A549 (cell line): Measurements from ENCODE around the gene CCL4. TPM values are rescaled to one million over a fixed set of nuclear protein-coding genes. Genes with fewer than 3 reads are reported as not detected.

Source experiments
- ATAC-seq, 2 experiments: fragments of 200-7000 bp in 1 of 2; fragments of >200 bp in 1 of 2; cut with Nextera tagmentation in 1 of 2; cut with Tn5 transposase in 1 of 2; 3 replicates each; pipeline versions ENCODE4 v1.8.0 to v1.9.1; 2018 to 2020; ENCODE audit warnings: mild to moderate bottlenecking in 1 of 2, moderate library complexity in 1 of 2
- CTCF ChIA-PET: fragments of 300-600 bp; sonication (Branson Sonifier 250); formaldehyde crosslinking; extraction: SDS; loops from one replicate; lab custom pipeline; 2021; ENCODE audit warnings: antibody characterized with exemption, inconsistent platforms; lab: Yijun Ruan, JAX
- POLR2A ChIA-PET: fragments of 350-600 bp; formaldehyde crosslinking; extraction: SDS; loops from one replicate; lab custom pipeline; 2021; ENCODE audit warnings: antibody characterized with exemption, inconsistent platforms; lab: Yijun Ruan, JAX
- DNase-seq, 2 experiments: peaks; one replicate each; pipeline versions ENCODE4 v3.0.0 to v3.0.0-alpha.2; 2011 to 2016; ENCODE audit warnings: low read depth in 1 of 2, low spot score in 1 of 2
- FAIRE-seq: peaks from 2 replicates; lab custom pipeline; 2011; peaks lifted over from hg19 to GRCh38; lab: Jason Lieb, UNC
- H3K27ac ChIP-seq, 2 experiments: fragments of >200 bp; sonication (Bioruptor Twin); formaldehyde crosslinking; 3 replicates each; pipeline ENCODE4 v1.5.1; 2016 to 2017
- H3K4me1 ChIP-seq: fragments of >200 bp; sonication (Bioruptor Twin); formaldehyde crosslinking; 3 replicates; pipeline ENCODE4 v1.6.1; 2016
- H3K4me2 ChIP-seq: fragments of >200 bp; sonication (Bioruptor Twin); formaldehyde crosslinking; 3 replicates; pipeline ENCODE4 v1.6.1; 2016
- H3K4me3 ChIP-seq: fragments of >200 bp; sonication (Bioruptor Twin); formaldehyde crosslinking; 3 replicates; pipeline ENCODE4 v1.5.1; 2016
- H3K9me3 ChIP-seq: fragments of >200 bp; sonication (Bioruptor Twin); formaldehyde crosslinking; 3 replicates; pipeline ENCODE4 v1.6.1; 2016
- BHLHE40 ChIP-seq: IDR thresholded peaks from 2 replicates; pipeline ENCODE4 v1.6.1; 2012; ENCODE audit warnings: low read depth, low read length, inconsistent platforms
- CBX8 ChIP-seq: fragments of 200-600 bp; sonication (generic); IDR thresholded peaks from 2 replicates; pipeline ENCODE4 v1.6.1; 2016
- CEBPB ChIP-seq, 2 experiments: fragments of >200 bp in 1 of 2; sonication (Bioruptor Twin) in 1 of 2; formaldehyde crosslinking in 1 of 2; IDR thresholded peaks; 2 replicates each; pipeline ENCODE4 v1.6.1; 2012 to 2016
- CHD4 ChIP-seq: fragments of 200-600 bp; sonication (generic); IDR thresholded peaks from 2 replicates; pipeline ENCODE4 v1.6.1; 2016; ENCODE audit warnings: antibody characterized with exemption, mild to moderate bottlenecking, borderline replicate concordance
- EHF ChIP-seq: fragments of 250-450 bp; sonication (Bioruptor Pico); IDR thresholded peaks from 2 replicates; pipeline ENCODE4 v1.5.0; 2020; ENCODE audit warnings: mild to moderate bottlenecking
- FOSL2 ChIP-seq, 2 experiments: fragments of 450-650 bp in 1 of 2; fragments of >200 bp in 1 of 2; sonication (Bioruptor Twin) in 1 of 2; formaldehyde crosslinking; IDR thresholded peaks; 2 replicates each; pipeline versions ENCODE4 v1.5.0 to v1.6.1; 2016 to 2020; ENCODE audit warnings: mild to moderate bottlenecking in 1 of 2, moderate library complexity in 1 of 2
- GATA3 ChIP-seq: IDR thresholded peaks from 2 replicates; pipeline ENCODE4 v1.6.1; 2012; ENCODE audit warnings: borderline replicate concordance
- HEYL ChIP-seq: fragments of 250-450 bp; sonication (Bioruptor Pico); IDR thresholded peaks from 2 replicates; pipeline ENCODE4 v1.8.0; 2021; ENCODE audit warnings: mild to moderate bottlenecking, moderate library complexity
- HOXA7 ChIP-seq: fragments of 250-450 bp; sonication (Bioruptor Pico); IDR thresholded peaks from 2 replicates; pipeline ENCODE4 v1.5.0; 2020; ENCODE audit warnings: mild to moderate bottlenecking, moderate library complexity
- KDM1A ChIP-seq: fragments of 200-600 bp; sonication (generic); IDR thresholded peaks from 2 replicates; pipeline ENCODE4 v1.6.1; 2016; ENCODE audit warnings: low read depth, mild to moderate bottlenecking
- KDM5A ChIP-seq: fragments of 200-600 bp; sonication (generic); IDR thresholded peaks from 2 replicates; pipeline ENCODE4 v1.6.1; 2016; ENCODE audit warnings: antibody characterized with exemption, mild to moderate bottlenecking
- MAFK ChIP-seq: fragments of 450-650 bp; IDR thresholded peaks from 2 replicates; pipeline ENCODE4 v1.6.1; 2014; ENCODE audit not compliant: partially characterized antibody
- MAZ ChIP-seq: fragments of 150-350 bp; IDR thresholded peaks from 2 replicates; pipeline ENCODE4 v1.6.1; 2014; ENCODE audit warnings: antibody characterized with exemption, low read depth, low read length, borderline replicate concordance
- NFE2L2 ChIP-seq: fragments of 150-350 bp; conservative IDR thresholded peaks from 2 replicates; pipeline ENCODE4 v1.6.1; 2014; ENCODE audit warnings: low read length
- NR3C1 ChIP-seq: fragments of >200 bp; sonication (Bioruptor Twin); formaldehyde crosslinking; IDR thresholded peaks from 3 replicates; pipeline ENCODE4 v1.6.1; 2017
- RAD21 ChIP-seq, 2 experiments: fragments of >200 bp in 1 of 2; sonication (Bioruptor Twin) in 1 of 2; formaldehyde crosslinking in 1 of 2; IDR thresholded peaks in 1 of 2; conservative IDR thresholded peaks in 1 of 2; 2 replicates in 1 of 2; 3 replicates in 1 of 2; pipeline ENCODE4 v1.6.1; 2012 to 2018; ENCODE audit warnings: inconsistent platforms in 1 of 2
- SMC3 ChIP-seq: fragments of >200 bp; sonication (Bioruptor Twin); formaldehyde crosslinking; IDR thresholded peaks from 3 replicates; pipeline ENCODE4 v1.6.1; 2018; ENCODE audit warnings: inconsistent platforms
- SREBF2 ChIP-seq: fragments of 450-650 bp; IDR thresholded peaks from 2 replicates; pipeline ENCODE4 v1.6.1; 2014; ENCODE audit warnings: mild to moderate bottlenecking, moderate library complexity
- ZC3H11A ChIP-seq: fragments of 450-650 bp; IDR thresholded peaks from 2 replicates; pipeline ENCODE4 v1.6.1; 2014; ENCODE audit warnings: antibody characterized with exemption, mild to moderate bottlenecking
- ZSCAN20 ChIP-seq: fragments of 250-450 bp; sonication (Bioruptor Pico); IDR thresholded peaks from 2 replicates; pipeline ENCODE4 v1.8.0; 2022; ENCODE audit warnings: mild to moderate bottlenecking, moderate library complexity
- WGBS: methylation state at CpG from one replicate; pipeline ENCODE4 v1.1.6; 2017; ENCODE audit errors: missing lambda C conversion rate; 5-methylcytosine and 5-hydroxymethylcytosine counted together
- polyA plus RNA-seq, 4 experiments: library from polyadenylated mRNA; depleted of rRNA in 3 of 4; stranded (reverse); fragments of >200 nt; fragmentation: RNase III in 1 of 4; extraction: RNeasy Plus Mini Kit Qiagen cat#74134 plus additional on column Dnase treatment in 1 of 4; gene quantifications; 2 replicates in 3 of 4; 3 replicates in 1 of 4; pipeline ENCODE4 v1.2.3, GENCODE V29; 2011 to 2017
- TF ChIP-seq, protein P1 (sequence below): fragments of >200 bp; sonication (Bioruptor Twin); formaldehyde crosslinking; IDR thresholded peaks from 3 replicates; pipeline ENCODE4 v1.6.1; 2016
- TF ChIP-seq, protein P2 (sequence below): fragments of 250-450 bp; sonication (Bioruptor Pico); IDR thresholded peaks from 2 replicates; pipeline ENCODE4 v1.5.0; 2020; ENCODE audit warnings: low read depth, mild to moderate bottlenecking, moderate library complexity
- TF ChIP-seq, protein P3 (sequence below): fragments of >200 bp; sonication (Bioruptor Twin); formaldehyde crosslinking; IDR thresholded peaks from 2 replicates; pipeline ENCODE4 v1.6.1; 2016
- TF ChIP-seq, protein P4 (sequence below): fragments of 150-350 bp; IDR thresholded peaks from 2 replicates; pipeline ENCODE4 v1.6.1; 2014; ENCODE audit warnings: low read depth, mild to moderate bottlenecking, low read length
- TF ChIP-seq, protein P5 (sequence below): fragments of 200-600 bp; sonication (generic); IDR thresholded peaks from 2 replicates; pipeline ENCODE4 v1.6.1; 2016; ENCODE audit warnings: antibody characterized with exemption, mild to moderate bottlenecking, moderate library complexity

The CCL4 gene
- polyA plus RNA-seq, 2 of the 4 experiments (the other 2 are of a cell fraction) = not detected

DNA sequence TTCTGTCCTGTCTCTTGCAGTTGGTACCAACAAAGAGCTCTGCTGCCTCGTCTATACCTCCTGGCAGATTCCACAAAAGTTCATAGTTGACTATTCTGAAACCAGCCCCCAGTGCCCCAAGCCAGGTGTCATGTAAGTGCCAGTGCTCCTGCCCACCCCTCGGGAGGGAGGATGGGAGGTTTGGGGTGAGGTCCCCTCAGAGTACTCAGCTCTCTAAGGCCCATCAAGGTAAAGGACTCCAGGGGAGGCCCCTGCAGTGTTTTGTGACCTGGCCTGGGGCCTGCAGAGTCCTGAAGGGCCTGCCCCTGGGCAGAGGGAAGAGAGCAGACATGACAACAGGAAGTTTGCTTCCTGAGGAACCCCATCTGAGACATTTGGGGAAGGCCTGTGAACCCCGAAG lies 33.2 kb upstream of the CCL4 start:
- TF ChIP-seq MAFK (no peak), MAZ (no peak), CBX8 (no peak), NR3C1 (no peak), RAD21 (conservative IDR thresholded peaks at IDR 0.05 in 1 of 2, IDR thresholded peaks at IDR 0.05 in 1 of 2) (no peak), HEYL (CRISPR knock-in tag) (no peak), FOSL2 (IDR thresholded peaks at IDR 0.05) (no peak), FOSL2 (CRISPR knock-in tag; IDR thresholded peaks at IDR 0.05) (no peak), KDM5A (no peak), HOXA7 (no peak), SREBF2 (no peak), CEBPB (IDR thresholded peaks at IDR 0.05) (no peak), NFE2L2 (no peak), SMC3 (no peak), GATA3 (no peak), KDM1A (no peak), ZSCAN20 (CRISPR knock-in tag) (no peak)
- TF ChIP-seq, protein P1, sequence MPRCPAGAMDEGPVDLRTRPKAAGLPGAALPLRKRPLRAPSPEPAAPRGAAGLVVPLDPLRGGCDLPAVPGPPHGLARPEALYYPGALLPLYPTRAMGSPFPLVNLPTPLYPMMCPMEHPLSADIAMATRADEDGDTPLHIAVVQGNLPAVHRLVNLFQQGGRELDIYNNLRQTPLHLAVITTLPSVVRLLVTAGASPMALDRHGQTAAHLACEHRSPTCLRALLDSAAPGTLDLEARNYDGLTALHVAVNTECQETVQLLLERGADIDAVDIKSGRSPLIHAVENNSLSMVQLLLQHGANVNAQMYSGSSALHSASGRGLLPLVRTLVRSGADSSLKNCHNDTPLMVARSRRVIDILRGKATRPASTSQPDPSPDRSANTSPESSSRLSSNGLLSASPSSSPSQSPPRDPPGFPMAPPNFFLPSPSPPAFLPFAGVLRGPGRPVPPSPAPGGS = no peak
- TF ChIP-seq, protein P2, sequence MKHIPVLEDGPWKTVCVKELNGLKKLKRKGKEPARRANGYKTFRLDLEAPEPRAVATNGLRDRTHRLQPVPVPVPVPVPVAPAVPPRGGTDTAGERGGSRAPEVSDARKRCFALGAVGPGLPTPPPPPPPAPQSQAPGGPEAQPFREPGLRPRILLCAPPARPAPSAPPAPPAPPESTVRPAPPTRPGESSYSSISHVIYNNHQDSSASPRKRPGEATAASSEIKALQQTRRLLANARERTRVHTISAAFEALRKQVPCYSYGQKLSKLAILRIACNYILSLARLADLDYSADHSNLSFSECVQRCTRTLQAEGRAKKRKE (CRISPR knock-in tag) = no peak
- no peaks in the 10 kb centered on the region for H3K4me1 ChIP-seq
- ATAC-seq = no peak
- H3K9me3 ChIP-seq = no peaks in the 10 kb centered on the region
- 13% methylated on average over 2 of the region's 3 CpGs for WGBS
- H3K4me3 ChIP-seq = no peak overlapping the region
- H3K27ac ChIP-seq = no peak overlapping the region
- ChIA-PET CTCF (interaction anchor here (0.8 to 1.4 kb wide), 2 partner anchors 9 to 78 kb away, joined by 3 to 4 read pairs; no protein-coding TSS in a partner anchor), POLR2A (no interaction called here)
- DNase-seq = no peak
- no peak overlapping the region for H3K4me2 ChIP-seq
- no peak for FAIRE-seq

DNA sequence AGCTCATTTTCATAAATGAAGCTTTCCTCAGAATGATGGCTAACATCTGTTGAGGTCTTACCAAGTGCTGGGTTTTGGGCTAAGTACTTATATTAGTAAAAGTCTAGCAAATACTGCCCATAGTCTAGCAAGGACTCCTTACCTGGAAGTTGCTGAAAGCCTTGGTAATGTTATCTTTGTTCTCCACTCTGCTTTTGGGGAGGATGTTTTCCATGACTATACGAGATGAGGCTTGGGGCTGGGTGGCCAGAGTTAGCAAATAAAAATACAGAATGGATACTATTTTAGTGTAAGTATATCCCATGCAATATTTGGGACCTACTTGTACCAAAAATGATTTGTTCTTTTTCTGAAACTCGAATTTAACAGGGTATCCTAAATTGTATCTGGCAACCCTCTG lies 31.9 kb upstream of the CCL4 start:
- TF ChIP-seq HEYL (CRISPR knock-in tag) (no peak), CHD4 (no peak), NFE2L2 (no peak), ZC3H11A (no peak), EHF (CRISPR knock-in tag) (no peak), BHLHE40 (no peak)
- TF ChIP-seq, protein P3, sequence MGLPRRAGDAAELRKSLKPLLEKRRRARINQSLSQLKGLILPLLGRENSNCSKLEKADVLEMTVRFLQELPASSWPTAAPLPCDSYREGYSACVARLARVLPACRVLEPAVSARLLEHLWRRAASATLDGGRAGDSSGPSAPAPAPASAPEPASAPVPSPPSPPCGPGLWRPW = no peak
- TF ChIP-seq, protein P2 (CRISPR knock-in tag) = no peak
- TF ChIP-seq, protein P4, sequence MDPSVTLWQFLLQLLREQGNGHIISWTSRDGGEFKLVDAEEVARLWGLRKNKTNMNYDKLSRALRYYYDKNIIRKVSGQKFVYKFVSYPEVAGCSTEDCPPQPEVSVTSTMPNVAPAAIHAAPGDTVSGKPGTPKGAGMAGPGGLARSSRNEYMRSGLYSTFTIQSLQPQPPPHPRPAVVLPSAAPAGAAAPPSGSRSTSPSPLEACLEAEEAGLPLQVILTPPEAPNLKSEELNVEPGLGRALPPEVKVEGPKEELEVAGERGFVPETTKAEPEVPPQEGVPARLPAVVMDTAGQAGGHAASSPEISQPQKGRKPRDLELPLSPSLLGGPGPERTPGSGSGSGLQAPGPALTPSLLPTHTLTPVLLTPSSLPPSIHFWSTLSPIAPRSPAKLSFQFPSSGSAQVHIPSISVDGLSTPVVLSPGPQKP = no peak
- TF ChIP-seq, protein P5, sequence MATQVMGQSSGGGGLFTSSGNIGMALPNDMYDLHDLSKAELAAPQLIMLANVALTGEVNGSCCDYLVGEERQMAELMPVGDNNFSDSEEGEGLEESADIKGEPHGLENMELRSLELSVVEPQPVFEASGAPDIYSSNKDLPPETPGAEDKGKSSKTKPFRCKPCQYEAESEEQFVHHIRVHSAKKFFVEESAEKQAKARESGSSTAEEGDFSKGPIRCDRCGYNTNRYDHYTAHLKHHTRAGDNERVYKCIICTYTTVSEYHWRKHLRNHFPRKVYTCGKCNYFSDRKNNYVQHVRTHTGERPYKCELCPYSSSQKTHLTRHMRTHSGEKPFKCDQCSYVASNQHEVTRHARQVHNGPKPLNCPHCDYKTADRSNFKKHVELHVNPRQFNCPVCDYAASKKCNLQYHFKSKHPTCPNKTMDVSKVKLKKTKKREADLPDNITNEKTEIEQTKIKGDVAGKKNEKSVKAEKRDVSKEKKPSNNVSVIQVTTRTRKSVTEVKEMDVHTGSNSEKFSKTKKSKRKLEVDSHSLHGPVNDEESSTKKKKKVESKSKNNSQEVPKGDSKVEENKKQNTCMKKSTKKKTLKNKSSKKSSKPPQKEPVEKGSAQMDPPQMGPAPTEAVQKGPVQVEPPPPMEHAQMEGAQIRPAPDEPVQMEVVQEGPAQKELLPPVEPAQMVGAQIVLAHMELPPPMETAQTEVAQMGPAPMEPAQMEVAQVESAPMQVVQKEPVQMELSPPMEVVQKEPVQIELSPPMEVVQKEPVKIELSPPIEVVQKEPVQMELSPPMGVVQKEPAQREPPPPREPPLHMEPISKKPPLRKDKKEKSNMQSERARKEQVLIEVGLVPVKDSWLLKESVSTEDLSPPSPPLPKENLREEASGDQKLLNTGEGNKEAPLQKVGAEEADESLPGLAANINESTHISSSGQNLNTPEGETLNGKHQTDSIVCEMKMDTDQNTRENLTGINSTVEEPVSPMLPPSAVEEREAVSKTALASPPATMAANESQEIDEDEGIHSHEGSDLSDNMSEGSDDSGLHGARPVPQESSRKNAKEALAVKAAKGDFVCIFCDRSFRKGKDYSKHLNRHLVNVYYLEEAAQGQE = no peak
- TF ChIP-seq, protein P1 = no peak
- 17% methylated on average over 2 of the region's 2 CpGs for WGBS
- H3K27ac ChIP-seq = no peak overlapping the region
- ATAC-seq (no peak), DNase-seq (no peak), FAIRE-seq (no peak)
- CTCF ChIA-PET = interaction anchor here (0.8 to 3.8 kb wide), 10 partner anchors 9 to 143 kb away, joined by 3 to 22 read pairs (median 6); partner anchors contain the start of genes CCL16, CCL18, CCL3L1 and CCL3L3
- no peaks in the 10 kb centered on the region for H3K9me3 ChIP-seq
- no peak overlapping the region for H3K4me2 ChIP-seq
- no peak overlapping the region for H3K4me3 ChIP-seq
- POLR2A ChIA-PET = no interaction called here
- H3K4me1 ChIP-seq = no peaks in the 10 kb centered on the region
